ENCODE measurements around the gene MKKS.

DNA sequence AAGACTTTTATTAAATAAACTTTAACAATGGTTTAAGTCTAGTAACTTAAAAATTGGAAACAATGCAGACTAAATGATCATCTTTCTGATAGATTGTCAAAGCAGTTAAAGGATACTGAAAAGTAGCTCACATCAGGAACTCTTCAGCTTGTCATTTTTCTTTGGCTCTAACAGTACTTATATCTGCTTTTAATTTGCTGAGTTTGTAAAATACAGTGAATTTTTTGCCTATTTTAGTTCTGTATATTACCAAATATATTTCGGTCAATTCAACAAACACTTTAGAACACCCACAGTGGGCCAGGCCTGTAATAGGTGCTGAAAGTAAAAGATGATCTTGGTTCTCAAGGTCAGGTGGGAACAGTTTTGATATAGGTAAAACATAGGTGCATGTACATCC lies 22.3 kb downstream of the MKKS start:
- TF ChIP-seq POLR2AphosphoS5 (IDR thresholded peaks at IDR 0.05), result no peak
- TF ChIP-seq, protein P1, sequence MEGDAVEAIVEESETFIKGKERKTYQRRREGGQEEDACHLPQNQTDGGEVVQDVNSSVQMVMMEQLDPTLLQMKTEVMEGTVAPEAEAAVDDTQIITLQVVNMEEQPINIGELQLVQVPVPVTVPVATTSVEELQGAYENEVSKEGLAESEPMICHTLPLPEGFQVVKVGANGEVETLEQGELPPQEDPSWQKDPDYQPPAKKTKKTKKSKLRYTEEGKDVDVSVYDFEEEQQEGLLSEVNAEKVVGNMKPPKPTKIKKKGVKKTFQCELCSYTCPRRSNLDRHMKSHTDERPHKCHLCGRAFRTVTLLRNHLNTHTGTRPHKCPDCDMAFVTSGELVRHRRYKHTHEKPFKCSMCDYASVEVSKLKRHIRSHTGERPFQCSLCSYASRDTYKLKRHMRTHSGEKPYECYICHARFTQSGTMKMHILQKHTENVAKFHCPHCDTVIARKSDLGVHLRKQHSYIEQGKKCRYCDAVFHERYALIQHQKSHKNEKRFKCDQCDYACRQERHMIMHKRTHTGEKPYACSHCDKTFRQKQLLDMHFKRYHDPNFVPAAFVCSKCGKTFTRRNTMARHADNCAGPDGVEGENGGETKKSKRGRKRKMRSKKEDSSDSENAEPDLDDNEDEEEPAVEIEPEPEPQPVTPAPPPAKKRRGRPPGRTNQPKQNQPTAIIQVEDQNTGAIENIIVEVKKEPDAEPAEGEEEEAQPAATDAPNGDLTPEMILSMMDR (IDR thresholded peaks at IDR 0.05), result no peak
